Esophagus (tissue), 2 donors: ENCODE results near the gene CD177. TPM values are rescaled to one million over a fixed set of nuclear protein-coding genes. Genes with fewer than 3 reads are reported as not detected.

Experiments used
- H3K27ac ChIP-seq, 2 donors: one replicate each; pipeline ENCODE4 v1.5.1; 2013; ENCODE audit warnings: low read depth in 2 of 2, mild to moderate bottlenecking in 2 of 2, inconsistent platforms in 1 of 2, low read length in 1 of 2, moderate library complexity in 1 of 2
- H3K27me3 ChIP-seq, 2 donors: one replicate each; pipeline ENCODE4 v1.6.1; 2013; ENCODE audit warnings: low read length in 2 of 2, control low read depth in 1 of 2, mild to moderate bottlenecking in 1 of 2; ENCODE audit not compliant: insufficient read depth in 2 of 2, control insufficient read depth in 1 of 2
- H3K36me3 ChIP-seq, 2 donors: one replicate each; pipeline ENCODE4 v1.6.1; 2013; ENCODE audit warnings: low read length in 1 of 2; ENCODE audit not compliant: control insufficient read depth in 2 of 2, insufficient read depth in 2 of 2
- H3K4me1 ChIP-seq, 2 donors: one replicate each; pipeline ENCODE4 v1.6.1; 2013; ENCODE audit warnings: low read length in 1 of 2; ENCODE audit not compliant: control insufficient read depth in 2 of 2, insufficient read depth in 2 of 2
- H3K4me3 ChIP-seq, 2 donors: one replicate each; pipeline ENCODE4 v1.5.1; 2013; ENCODE audit warnings: low read length in 2 of 2, mild to moderate bottlenecking in 2 of 2, low read depth in 1 of 2, moderate library complexity in 1 of 2
- H3K9me3 ChIP-seq, 2 donors: one replicate each; pipeline ENCODE4 v1.6.1; 2013; ENCODE audit warnings: mild to moderate bottlenecking in 2 of 2, low read depth in 1 of 2, low read length in 1 of 2, moderate library complexity in 1 of 2; ENCODE audit not compliant: control insufficient read depth in 2 of 2, insufficient read depth in 1 of 2
- WGBS, 2 donors: extraction: QIAGEN DNeasy Blood & Tissue Kit; methylation state at CpG; one replicate each; pipeline ENCODE4 v1.1.7; 2013; 5-methylcytosine and 5-hydroxymethylcytosine counted together
- polyA plus RNA-seq, 2 donors: library from polyadenylated mRNA; stranded (reverse); fragments of 200-250 nt; gene quantifications; one replicate each; pipeline ENCODE4 v1.2.3, GENCODE V29; 2013
- donor health status: healthy with polysubstance abuse.
- donor health status: Bipolar disorder and iron deficiency.

The CD177 gene
- polyA plus RNA-seq, result under 1 TPM; 0.06 to 0.53 TPM

- no peak within 1 kb of the TSS for H3K27ac ChIP-seq
- H3K27me3 ChIP-seq, result no peaks in the 10 kb centered on the region
- no peak within 1 kb of the TSS for H3K4me3 ChIP-seq
- peaks cover 0 to 1% of the 10 kb centered on the region in 2 donors for H3K9me3 ChIP-seq
- H3K36me3 ChIP-seq, result no peaks in the 10 kb centered on the region
- 48 to 72% methylated on average over 27 of the region's 27 CpGs for WGBS, 2 donors
- no peaks in the 10 kb centered on the region for H3K4me1 ChIP-seq
Measured at GRCh38 chr19:43353606-43354304, at the start of gene CD177. Gene CD177, plus strand, starts transcription at chr19:43353686. Its CDS starts 29 bp downstream, at chr19:43353715.

- WGBS, 2 donors, result 51 to 61% methylated on average over 5 of the region's 5 CpGs
- no peak overlapping the region for H3K27ac ChIP-seq
- peaks cover 0 to 2% of the 10 kb centered on the region in 2 donors for H3K27me3 ChIP-seq
- H3K36me3 ChIP-seq, result no peaks in the 10 kb centered on the region
- peaks cover 2 to 5% of the 10 kb centered on the region in 2 donors for H3K9me3 ChIP-seq
- H3K4me3 ChIP-seq, result no peak overlapping the region
- H3K4me1 ChIP-seq, result peaks cover 0 to 3% of the 10 kb centered on the region in 2 donors
Measured at GRCh38 chr19:43305642-43306041, 47.8 kb upstream of the CD177 start.

GRCh38 chr19:43306097-43306496, 47.4 kb upstream of the CD177 start:
- WGBS, 2 donors, result 91 to 94% methylated on average over 1 of the region's 1 CpG
- H3K4me1 ChIP-seq, result peaks cover 0 to 3% of the 10 kb centered on the region in 2 donors
- no peak overlapping the region for H3K4me3 ChIP-seq
- no peaks in the 10 kb centered on the region for H3K36me3 ChIP-seq
- peaks cover 2 to 5% of the 10 kb centered on the region in 2 donors for H3K9me3 ChIP-seq
- peaks cover 0 to 2% of the 10 kb centered on the region in 2 donors for H3K27me3 ChIP-seq
- H3K27ac ChIP-seq, result no peak overlapping the region

GRCh38 chr19:43308244-43308815, 45.2 kb upstream of the CD177 start:
- Histone ChIP-seq H3K27ac (no peak overlapping the region), H3K27me3 (peaks cover 0 to 2% of the 10 kb centered on the region in 2 donors), H3K36me3 (no peaks in the 10 kb centered on the region), H3K4me1 (peaks cover 0 to 3% of the 10 kb centered on the region in 2 donors), H3K4me3 (no peak overlapping the region), H3K9me3 (peaks cover 2 to 5% of the 10 kb centered on the region in 2 donors)
- WGBS, 2 donors, result 40 to 46% methylated on average over 5 of the region's 5 CpGs

- no peak overlapping the region for H3K27ac ChIP-seq
- no peaks in the 10 kb centered on the region for H3K36me3 ChIP-seq
- H3K4me1 ChIP-seq, result peaks cover 0 to 3% of the 10 kb centered on the region in 2 donors
- H3K4me3 ChIP-seq, result no peak overlapping the region
- H3K27me3 ChIP-seq, result peaks cover 0 to 2% of the 10 kb centered on the region in 2 donors
- 60 to 65% methylated on average over 4 of the region's 4 CpGs for WGBS, 2 donors
- H3K9me3 ChIP-seq, result peaks cover 2 to 5% of the 10 kb centered on the region in 2 donors
Measured at GRCh38 chr19:43309466-43309865, 44.0 kb upstream of the CD177 start.

GRCh38 chr19:43310221-43310620, 43.3 kb upstream of the CD177 start:
- peaks cover 0 to 3% of the 10 kb centered on the region in 2 donors for H3K4me1 ChIP-seq
- H3K27me3 ChIP-seq, result peaks cover 0 to 2% of the 10 kb centered on the region in 2 donors
- 64 to 69% methylated on average over 3 of the region's 3 CpGs for WGBS, 2 donors
- no peak overlapping the region for H3K4me3 ChIP-seq
- H3K27ac ChIP-seq, result no peak overlapping the region
- no peaks in the 10 kb centered on the region for H3K36me3 ChIP-seq
- H3K9me3 ChIP-seq, result peaks cover 2 to 5% of the 10 kb centered on the region in 2 donors

GRCh38 chr19:43311256-43311655, 42.2 kb upstream of the CD177 start:
- Histone ChIP-seq H3K36me3 (no peaks in the 10 kb centered on the region), H3K27ac (no peak overlapping the region), H3K9me3 (peaks cover 2 to 5% of the 10 kb centered on the region in 2 donors), H3K27me3 (peaks cover 0 to 2% of the 10 kb centered on the region in 2 donors), H3K4me3 (no peak overlapping the region), H3K4me1 (peaks cover 0 to 2% of the 10 kb centered on the region in 2 donors)
- 80 to 82% methylated on average over 6 of the region's 6 CpGs for WGBS, 2 donors

- H3K9me3 ChIP-seq, result peaks cover 2 to 5% of the 10 kb centered on the region in 2 donors
- no peak overlapping the region for H3K4me3 ChIP-seq
- peaks cover 0 to 2% of the 10 kb centered on the region in 2 donors for H3K27me3 ChIP-seq
- H3K36me3 ChIP-seq, result no peaks in the 10 kb centered on the region
- no peak overlapping the region for H3K27ac ChIP-seq
- no peaks in the 10 kb centered on the region for H3K4me1 ChIP-seq
- WGBS, 2 donors, result 63 to 75% methylated on average over 2 of the region's 2 CpGs
Measured at GRCh38 chr19:43311706-43312105, 41.8 kb upstream of the CD177 start.

GRCh38 chr19:43313711-43314495, 39.6 kb upstream of the CD177 start:
- Histone ChIP-seq H3K27me3 (no peaks in the 10 kb centered on the region), H3K36me3 (no peaks in the 10 kb centered on the region), H3K4me3 (no peak overlapping the region), H3K9me3 (no peaks in the 10 kb centered on the region), H3K27ac (no peak overlapping the region), H3K4me1 (no peaks in the 10 kb centered on the region)
- whole genome bisulfite sequencing, 2 donors, result 87 to 89% methylated on average over 12 of the region's 12 CpGs
